H1 (cell line): ENCODE measurements around the gene WDR90. TPM values are rescaled to one million over a fixed set of nuclear protein-coding genes. Genes with fewer than 3 reads are reported as not detected.

Experiments used
- CTCF ChIA-PET: fragments of 300-600 bp; sonication (Branson Sonifier 250); formaldehyde crosslinking; loops from one replicate; lab custom pipeline; 2021; ENCODE audit not compliant: partially characterized antibody; lab: Charles Lee
- POLR2A ChIA-PET: fragments of 300-600 bp; sonication (Branson Sonifier 250); formaldehyde crosslinking; loops from one replicate; lab custom pipeline; 2021; ENCODE audit warnings: inconsistent platforms; ENCODE audit not compliant: partially characterized antibody; lab: Charles Lee
- DNase-seq, 2 experiments: peaks; one replicate each; pipeline versions ENCODE4 v3.0.0 to v3.0.0-alpha.2; 2010 to 2022; ENCODE audit warnings: low spot score in 2 of 2, low read depth in 1 of 2, mixed read lengths in 1 of 2
- FAIRE-seq: peaks from 2 replicates; lab custom pipeline; 2011; peaks lifted over from hg19 to GRCh38; lab: Jason Lieb, UNC
- H2AFZ ChIP-seq: 2 replicates; pipeline ENCODE4 v1.8.1; 2012; ENCODE audit warnings: low read length, inconsistent platforms
- H2AK5ac ChIP-seq: 2 replicates; pipeline ENCODE4 v1.6.1; 2013; ENCODE audit warnings: low read depth, low read length
- H2BK120ac ChIP-seq: replicated peaks from 2 replicates; pipeline ENCODE3; 2013; ENCODE audit warnings: low read depth, low read length, inconsistent platforms
- H2BK12ac ChIP-seq: 2 replicates; pipeline ENCODE4 v1.6.1; 2013; ENCODE audit warnings: low read depth, low read length
- H2BK15ac ChIP-seq: 2 replicates; pipeline ENCODE4 v1.6.1; 2013; ENCODE audit warnings: low read length
- H2BK20ac ChIP-seq: 2 replicates; pipeline ENCODE4 v1.6.1; 2013; ENCODE audit warnings: low read length
- H2BK5ac ChIP-seq: 2 replicates; pipeline ENCODE4 v1.6.1; 2013; ENCODE audit warnings: low read depth, low read length
- H3K14ac ChIP-seq: 2 replicates; pipeline ENCODE4 v1.6.1; 2013; ENCODE audit warnings: inconsistent platforms; ENCODE audit not compliant: insufficient read length
- H3K18ac ChIP-seq: 2 replicates; pipeline ENCODE4 v1.6.1; 2013; ENCODE audit warnings: low read length; ENCODE audit errors: extremely low read depth
- H3K23ac ChIP-seq: 2 replicates; pipeline ENCODE4 v1.6.1; 2013; ENCODE audit warnings: inconsistent platforms; ENCODE audit not compliant: insufficient read length
- H3K23me2 ChIP-seq: 2 replicates; pipeline ENCODE4 v1.6.1; 2013; ENCODE audit warnings: low read depth, low read length
- H3K27ac ChIP-seq: 2 replicates; pipeline ENCODE4 v1.6.1; 2011; ENCODE audit warnings: low read depth, low read length, inconsistent platforms
- H3K27me3 ChIP-seq, 4 experiments: replicated peaks in 1 of 4; 1 replicate in 1 of 4; 2 replicates in 3 of 4; pipeline versions ENCODE4 v1.6.1 to v1.8.1; 2011 to 2013; ENCODE audit warnings: low read length in 3 of 4, mild to moderate bottlenecking in 3 of 4, inconsistent platforms in 2 of 4, mixed read lengths in 2 of 4, moderate library complexity in 1 of 4; ENCODE audit not compliant: control insufficient read depth in 3 of 4, insufficient read depth in 3 of 4; ENCODE audit errors: extremely low read depth in 1 of 4
- H3K36me3 ChIP-seq, 4 experiments: 2 replicates each; pipeline versions ENCODE4 v1.6.1 to v1.8.1; 2011 to 2013; ENCODE audit warnings: mild to moderate bottlenecking in 4 of 4, low read length in 3 of 4, moderate library complexity in 2 of 4, control low read depth in 1 of 4, inconsistent platforms in 1 of 4; ENCODE audit not compliant: insufficient read depth in 4 of 4, control insufficient read depth in 2 of 4
- H3K4ac ChIP-seq: replicated peaks from 2 replicates; pipeline ENCODE3; 2013; ENCODE audit warnings: low read length, low read depth, mixed read lengths, inconsistent platforms; ENCODE audit not compliant: insufficient read length
- H3K4me1 ChIP-seq, 4 experiments: replicated peaks in 1 of 4; 1 replicate in 1 of 4; 2 replicates in 3 of 4; pipeline versions ENCODE4 v1.6.1 to v1.8.1; 2011 to 2013; ENCODE audit warnings: low read length in 3 of 4, inconsistent platforms in 2 of 4, mixed read lengths in 1 of 4; ENCODE audit not compliant: insufficient read depth in 4 of 4, control insufficient read depth in 3 of 4
- H3K4me2 ChIP-seq, 2 experiments: 2 replicates each; pipeline versions ENCODE4 v1.6.1 to v1.8.1; 2011 to 2013; ENCODE audit warnings: low read depth in 2 of 2, low read length in 2 of 2, control low read depth in 1 of 2, inconsistent platforms in 1 of 2, mild to moderate bottlenecking in 1 of 2; ENCODE audit not compliant: insufficient read depth in 1 of 2
- H3K4me3 ChIP-seq, 4 experiments: fragments of 200-600, 300-600 bp in 1 of 4; sonication (generic), shearing (Covaris generic), sonication (Bioruptor Twin) in 1 of 4; 2 replicates each; pipeline versions ENCODE4 v1.5.1 to v1.8.1; 2011 to 2016; ENCODE audit warnings: low read length in 4 of 4, low read depth in 3 of 4, control low read depth in 2 of 4, inconsistent platforms in 2 of 4, mild to moderate bottlenecking in 2 of 4, mixed read lengths in 1 of 4, moderate library complexity in 1 of 4; ENCODE audit not compliant: insufficient read depth in 2 of 4; ENCODE audit errors: extremely low read depth in 1 of 4
- H3K56ac ChIP-seq: replicated peaks from 2 replicates; pipeline ENCODE3; 2013; ENCODE audit warnings: low read depth, mild to moderate bottlenecking, mixed read lengths, low read length, inconsistent platforms; ENCODE audit not compliant: insufficient read length
- H3K79me1 ChIP-seq: 2 replicates; pipeline ENCODE4 v1.6.1; 2013; ENCODE audit warnings: low read depth, low read length, control low read depth
- H3K79me2 ChIP-seq, 2 experiments: 2 replicates each; pipeline versions ENCODE4 v1.6.1 to v1.8.1; 2012 to 2013; ENCODE audit warnings: low read length in 2 of 2, mild to moderate bottlenecking in 2 of 2, inconsistent platforms in 1 of 2; ENCODE audit not compliant: insufficient read depth in 2 of 2, control insufficient read depth in 1 of 2
- H3K9ac ChIP-seq, 4 experiments: replicated peaks in 1 of 4; 1 replicate in 1 of 4; 2 replicates in 3 of 4; pipeline versions ENCODE4 v1.6.1 to v1.8.1; 2011 to 2013; ENCODE audit warnings: low read depth in 3 of 4, low read length in 3 of 4, control low read depth in 2 of 4, mild to moderate bottlenecking in 2 of 4, moderate library complexity in 2 of 4, inconsistent platforms in 1 of 4; ENCODE audit errors: extremely low read depth in 1 of 4
- H3K9me3 ChIP-seq, 2 experiments: 2 replicates each; pipeline versions ENCODE4 v1.6.1 to v1.8.1; 2012 to 2013; ENCODE audit warnings: mild to moderate bottlenecking in 2 of 2, moderate library complexity in 2 of 2, control low read depth in 1 of 2, inconsistent platforms in 1 of 2, low read depth in 1 of 2, low read length in 1 of 2, mixed read lengths in 1 of 2; ENCODE audit not compliant: insufficient read depth in 2 of 2
- H4K20me1 ChIP-seq, 2 experiments: replicated peaks in 1 of 2; 2 replicates each; pipeline versions ENCODE3 to v1.8.1; 2011 to 2013; ENCODE audit warnings: inconsistent platforms in 2 of 2, low read length in 2 of 2, mild to moderate bottlenecking in 1 of 2; ENCODE audit not compliant: insufficient read depth in 2 of 2, control insufficient read depth in 1 of 2
- H4K5ac ChIP-seq: 2 replicates; pipeline ENCODE4 v1.6.1; 2013; ENCODE audit warnings: low read length, low read depth, mixed read lengths, inconsistent platforms; ENCODE audit not compliant: insufficient read length
- H4K8ac ChIP-seq: 2 replicates; pipeline ENCODE4 v1.8.0; 2013; ENCODE audit warnings: mild to moderate bottlenecking, moderate library complexity, low read length, inconsistent platforms; ENCODE audit not compliant: insufficient read depth; ENCODE audit errors: extremely low read depth
- H4K91ac ChIP-seq: replicated peaks from 2 replicates; pipeline ENCODE3; 2013; ENCODE audit warnings: low read length, mixed read lengths, inconsistent platforms; ENCODE audit not compliant: insufficient read length
- BACH1 ChIP-seq: IDR thresholded peaks from 2 replicates; pipeline ENCODE4 v1.6.1; 2012; ENCODE audit warnings: low read length, improper control_type of control experiment
- CEBPB ChIP-seq: IDR thresholded peaks from 2 replicates; pipeline ENCODE4 v1.6.1; 2012; ENCODE audit warnings: low read depth, low read length
- KDM4A ChIP-seq: IDR thresholded peaks from one replicate; pipeline ENCODE4 v1.7.1; 2012; ENCODE audit warnings: low read depth, mild to moderate bottlenecking, moderate library complexity, low read length, inconsistent platforms; ENCODE audit not compliant: severe bottlenecking
- POLR2A ChIP-seq, 2 experiments: IDR thresholded peaks; 1 replicate in 1 of 2; 2 replicates in 1 of 2; pipeline ENCODE4 v1.6.1; 2011; ENCODE audit warnings: low read depth in 2 of 2, low read length in 2 of 2, mild to moderate bottlenecking in 2 of 2; ENCODE audit errors: control extremely low read depth in 1 of 2
- RXRA ChIP-seq: IDR thresholded peaks from 2 replicates; pipeline ENCODE4 v1.6.1; 2011; ENCODE audit warnings: low read depth, mild to moderate bottlenecking, low read length, moderate library complexity; ENCODE audit not compliant: insufficient read depth
- SP4 ChIP-seq: IDR thresholded peaks from 2 replicates; pipeline ENCODE4 v1.6.1; 2012; ENCODE audit warnings: low read length, inconsistent platforms
- SRF ChIP-seq: IDR thresholded peaks from 2 replicates; pipeline ENCODE4 v1.6.1; 2011; ENCODE audit warnings: mild to moderate bottlenecking, low read depth, low read length, moderate library complexity
- TBP ChIP-seq: IDR thresholded peaks from 2 replicates; pipeline ENCODE4 v1.6.1; 2011; ENCODE audit warnings: low read depth, low read length, improper control_type of control experiment
- WGBS, 2 experiments: shearing (Covaris generic) in 1 of 2; methylation state at CpG; one replicate each; pipeline versions ENCODE4 v1.1.6 to v1.1.7; 2013 to 2015; ENCODE audit warnings: low lambda C conversion rate in 2 of 2, mixed read lengths in 2 of 2, inconsistent platforms in 1 of 2, low coverage in 1 of 2, missing lambda C conversion rate in 1 of 2; ENCODE audit not compliant: insufficient replicate concordance in 2 of 2, insufficient coverage in 1 of 2, insufficient read length in 1 of 2; ENCODE audit errors: extremely low coverage in 1 of 2, missing lambda C conversion rate in 1 of 2; 5-methylcytosine and 5-hydroxymethylcytosine counted together
- polyA plus RNA-seq, 7 experiments: library from polyadenylated mRNA; depleted of rRNA in 3 of 7; stranded (reverse) in 5 of 7; unstranded in 2 of 7; fragments of >200 nt in 5 of 7; fragments of 200-250 nt in 2 of 7; gene quantifications; 1 replicate in 5 of 7; 2 replicates in 1 of 7; 4 replicates in 1 of 7; pipeline versions ENCODE4 v1.2.1 to v1.2.3, GENCODE V29; 2011 to 2013; ENCODE audit warnings: missing spikeins in 2 of 7, mixed read lengths in 2 of 7
- total RNA-seq: library from RNA; stranded (reverse); fragmentation: NEBNext Ultra II Directional; extraction: Animal tissue kit (Norgen Biotek cat#: 25700); gene quantifications from 2 replicates; pipeline ENCODE4 v1.2.1, GENCODE V29; 2021

The WDR90 gene
- total and polyA plus RNA-seq, 2 of the 8 experiments (the other 6 are each of a cell fraction or from before 2014, with no cell fraction given) = 24.0 to 47.2 TPM

- Histone ChIP-seq H2BK120ac (no peak overlapping the region), H2BK20ac (no peak overlapping the region), H2AFZ (no peak overlapping the region), H3K9me3 (no peaks in the 10 kb centered on the region), H3K27me3 (peaks cover 0 to 5% (median 1%) of the 10 kb centered on the region in 4 experiments; a peak in 2 of 7 replicates), H3K27ac (no peak overlapping the region), H3K4ac (no peak overlapping the region), H3K23ac (no peak overlapping the region), H3K4me2 (peak overlapping the region in 1 of 2 experiments; percentile 62; a peak in 1 of 4 replicates), H4K8ac (no peak overlapping the region; the same call in 1 of the 2 replicates), H3K56ac (no peak overlapping the region), H2BK12ac (no peak overlapping the region; the same call in 1 of the 2 replicates), H3K23me2 (peaks cover 13% of the 10 kb centered on the region; the same call in 1 of the 2 replicates), H3K79me1 (no peaks in the 10 kb centered on the region; the same call in 1 of the 2 replicates), H3K36me3 (peaks cover 0 to 6% (median 2%) of the 10 kb centered on the region in 4 experiments; a peak in 2 of 8 replicates), H3K18ac (peak overlapping the region; percentile 78), H4K91ac (peak overlapping the region; percentile 22), H4K20me1 (peaks cover 3 to 5% of the 10 kb centered on the region in 2 experiments), H2BK15ac (0 out of 2 replicates have a peak overlapping the region, but pooled peaks have one; percentile 46), H3K14ac (no peak overlapping the region), H3K79me2 (peaks cover 0 to 8% of the 10 kb centered on the region in 2 experiments; a peak in 1 of 4 replicates), H2AK5ac (no peak overlapping the region), H3K4me3 (no peak overlapping the region), H2BK5ac (peak overlapping the region; percentile 30; the same call in 1 of the 2 replicates), H3K9ac (no peak overlapping the region), H4K5ac (peak overlapping the region; percentile 29), H3K4me1 (peaks cover 0 to 36% (median 24%) of the 10 kb centered on the region in 4 experiments; a peak in 6 of 7 replicates)
- WGBS, 2 experiments = 93% methylated on average over 9 of the region's 9 CpGs; no CpG with 5 or more reads in 1 of the 2 experiments
- DNase-seq (no peak), FAIRE-seq (no peak)
- CTCF ChIA-PET = interaction anchor here (0.7 to 1.8 kb wide), 5 partner anchors 9 to 118 kb away, joined by 3 to 24 read pairs (median 4); partner anchors contain the start of gene WDR90
- TF ChIP-seq CEBPB (no peak), BACH1 (no peak), SRF (no peak), RXRA (no peak), KDM4A (no peak), POLR2A (IDR thresholded peaks at IDR 0.05; ENCODE audit: control extremely low read depth in 1 of 2, low read depth in 2 of 2, low read length in 2 of 2) (no peak), SP4 (no peak), TBP (no peak)
- POLR2A ChIA-PET = interaction anchor here (0.7 to 2.6 kb wide), 9 partner anchors 8 to 239 kb away, joined by 3 to 10 read pairs (median 4); partner anchors contain the start of genes RHBDL1, WDR90 and WFIKKN1
Measured at GRCh38 chr16:638836-639235, 10.3 kb upstream of the WDR90 start.
